Mesenchymal stem cell (in vitro differentiated cells and primary cell): Measurements from ENCODE around the gene PANX1.

Experiments used
- DNase-seq: peaks from one replicate; pipeline ENCODE4 v3.0.0-alpha.2; 2013
- H2AFZ ChIP-seq: one replicate; pipeline ENCODE4 v1.6.1; 2013; ENCODE audit warnings: low read depth, mild to moderate bottlenecking, control low read depth, inconsistent platforms, low read length, moderate library complexity
- H2AK5ac ChIP-seq: 2 replicates; pipeline ENCODE4 v1.6.1; 2013; ENCODE audit warnings: low read length, moderate library complexity, mild to moderate bottlenecking, inconsistent platforms; ENCODE audit not compliant: severe bottlenecking
- H2BK120ac ChIP-seq: one replicate; pipeline ENCODE4 v1.6.1; 2013; ENCODE audit warnings: low read depth, mild to moderate bottlenecking, inconsistent platforms, low read length, moderate library complexity
- H2BK12ac ChIP-seq, 2 experiments: one replicate each; pipeline ENCODE4 v1.6.1; 2013; ENCODE audit warnings: inconsistent platforms in 2 of 2, low read length in 2 of 2, mild to moderate bottlenecking in 2 of 2, moderate library complexity in 2 of 2, control low read depth in 1 of 2
- H2BK15ac ChIP-seq: one replicate; pipeline ENCODE4 v1.6.1; 2013; ENCODE audit warnings: mild to moderate bottlenecking, low read depth, inconsistent platforms; ENCODE audit not compliant: poor library complexity, severe bottlenecking
- H2BK5ac ChIP-seq: 2 replicates; pipeline ENCODE4 v1.6.1; 2013; ENCODE audit warnings: low read depth, mild to moderate bottlenecking, low read length, control low read depth, inconsistent platforms; ENCODE audit not compliant: poor library complexity, severe bottlenecking
- H3K14ac ChIP-seq, 2 experiments: one replicate each; pipeline ENCODE4 v1.6.1; 2013; ENCODE audit warnings: inconsistent platforms in 2 of 2, low read length in 2 of 2, control low read depth in 1 of 2, mild to moderate bottlenecking in 1 of 2, moderate library complexity in 1 of 2
- H3K18ac ChIP-seq, 2 experiments: one replicate each; pipeline ENCODE4 v1.6.1; 2013; ENCODE audit warnings: inconsistent platforms in 2 of 2, low read length in 2 of 2, control low read depth in 1 of 2, low read depth in 1 of 2, mild to moderate bottlenecking in 1 of 2
- H3K23ac ChIP-seq, 2 experiments: one replicate each; pipeline ENCODE4 v1.6.1; 2013; ENCODE audit warnings: inconsistent platforms in 2 of 2, low read length in 2 of 2, mild to moderate bottlenecking in 2 of 2, moderate library complexity in 2 of 2, control low read depth in 1 of 2
- H3K27ac ChIP-seq: 2 replicates; pipeline ENCODE4 v1.5.1; 2013; ENCODE audit warnings: mild to moderate bottlenecking, moderate library complexity, low read length, control low read depth, inconsistent platforms; ENCODE audit not compliant: poor library complexity, severe bottlenecking
- H3K27me3 ChIP-seq, 2 experiments: 2 replicates each; pipeline versions ENCODE4 v1.6.1 to v1.7.0; 2013; ENCODE audit warnings: low read length in 2 of 2, mild to moderate bottlenecking in 2 of 2, moderate library complexity in 2 of 2, control low read depth in 1 of 2, inconsistent platforms in 1 of 2; ENCODE audit not compliant: control insufficient read depth in 1 of 2, insufficient read depth in 1 of 2
- H3K36me3 ChIP-seq, 2 experiments: 2 replicates each; pipeline versions ENCODE4 v1.6.1 to v1.7.0; 2013; ENCODE audit warnings: low read length in 2 of 2, control low read depth in 1 of 2, inconsistent platforms in 1 of 2, low read depth in 1 of 2, mild to moderate bottlenecking in 1 of 2; ENCODE audit not compliant: insufficient read depth in 2 of 2, control insufficient read depth in 1 of 2
- H3K4ac ChIP-seq, 2 experiments: one replicate each; pipeline ENCODE4 v1.6.1; 2013; ENCODE audit warnings: inconsistent platforms in 2 of 2, low read length in 2 of 2, mild to moderate bottlenecking in 2 of 2, moderate library complexity in 2 of 2, control low read depth in 1 of 2, low read depth in 1 of 2
- H3K4me1 ChIP-seq: 2 replicates; pipeline ENCODE4 v1.6.1; 2013; ENCODE audit warnings: low read depth, low read length, control low read depth; ENCODE audit not compliant: control insufficient read depth, insufficient read depth
- H3K4me2 ChIP-seq: 2 replicates; pipeline ENCODE4 v1.6.1; 2013; ENCODE audit warnings: low read length, mild to moderate bottlenecking, inconsistent platforms; ENCODE audit not compliant: poor library complexity, severe bottlenecking
- H3K4me3 ChIP-seq, 2 experiments: 2 replicates each; pipeline versions ENCODE4 v1.5.1 to v1.7.0; 2013; ENCODE audit warnings: low read length in 2 of 2, mild to moderate bottlenecking in 2 of 2, control low read depth in 1 of 2, low read depth in 1 of 2; ENCODE audit not compliant: insufficient read depth in 1 of 2
- H3K79me1 ChIP-seq: replicated peaks from 2 replicates; pipeline ENCODE4 v1.6.1; 2013; ENCODE audit warnings: mild to moderate bottlenecking, control low read depth, low read length, inconsistent platforms; ENCODE audit not compliant: poor library complexity, severe bottlenecking
- H3K9ac ChIP-seq: 2 replicates; pipeline ENCODE4 v1.7.0; 2013; ENCODE audit warnings: mild to moderate bottlenecking, low read length, moderate library complexity
- H3K9me3 ChIP-seq: 2 replicates; pipeline ENCODE4 v1.7.0; 2013; ENCODE audit warnings: mild to moderate bottlenecking, low read length; ENCODE audit not compliant: control insufficient read depth
- H4K8ac ChIP-seq: one replicate; pipeline ENCODE4 v1.6.1; 2013; ENCODE audit warnings: inconsistent platforms, mild to moderate bottlenecking, low read length, moderate library complexity
- H4K91ac ChIP-seq: one replicate; pipeline ENCODE4 v1.6.1; 2013; ENCODE audit warnings: mild to moderate bottlenecking, low read length, inconsistent platforms
- WGBS: methylation state at CpG from one replicate; pipeline ENCODE4 v1.1.7; 2013; ENCODE audit warnings: mixed read lengths; 5-methylcytosine and 5-hydroxymethylcytosine counted together

Gene PANX1

GRCh38 chr11:94144664-94145063 lies 16.0 kb downstream of the PANX1 start:
- Histone ChIP-seq H3K14ac (no peak overlapping the region), H3K9me3 (no peaks in the 10 kb centered on the region), H2BK12ac (peak overlapping the region in 1 of 2 experiments; percentile 6), H2AK5ac (no peak overlapping the region), H3K27ac (no peak overlapping the region), H3K23ac (no peak overlapping the region), H3K9ac (no peak overlapping the region), H3K36me3 (peaks cover 0 to 3% of the 10 kb centered on the region in 2 experiments), H2BK15ac (no peak overlapping the region), H3K18ac (peak overlapping the region in 1 of 2 experiments; percentile 9), H3K4me1 (peaks cover 21% of the 10 kb centered on the region), H2BK5ac (no peak overlapping the region), H3K4ac (no peak overlapping the region), H4K8ac (no peak overlapping the region), H2AFZ (no peak overlapping the region), H4K91ac (no peak overlapping the region), H2BK120ac (no peak overlapping the region), H3K4me3 (no peak overlapping the region), H3K4me2 (no peak overlapping the region), H3K79me1 (peaks cover 27% of the 10 kb centered on the region), H3K27me3 (no peaks in the 10 kb centered on the region)
- WGBS: no CpG with 5 or more reads among the region's 1 CpG
- DNase-seq: no peak

GRCh38 chr11:94145431-94145830 lies 16.8 kb downstream of the PANX1 start:
- no peak overlapping the region for H3K14ac ChIP-seq
- H2AFZ ChIP-seq: no peak overlapping the region

GRCh38 chr11:94145916-94146315 lies 17.3 kb downstream of the PANX1 start:
- 89% methylated on average over 2 of the region's 4 CpGs for WGBS
- no peak overlapping the region for H2AK5ac ChIP-seq
- no peak overlapping the region for H3K4me2 ChIP-seq
- H3K36me3 ChIP-seq: peaks cover 0 to 3% of the 10 kb centered on the region in 2 experiments
- H3K9ac ChIP-seq: no peak overlapping the region
- no peak overlapping the region for H4K8ac ChIP-seq
- H3K9me3 ChIP-seq: no peaks in the 10 kb centered on the region
- no peak overlapping the region for H3K23ac ChIP-seq
- no peak overlapping the region for H3K27ac ChIP-seq
- H2BK12ac ChIP-seq: no peak overlapping the region
- no peak overlapping the region for H2BK5ac ChIP-seq
- no peak overlapping the region for H3K4ac ChIP-seq
- no peak overlapping the region for H3K18ac ChIP-seq
- H2BK15ac ChIP-seq: no peak overlapping the region
- H4K91ac ChIP-seq: no peak overlapping the region
- H3K14ac ChIP-seq: no peak overlapping the region
- no peak overlapping the region for H3K4me3 ChIP-seq
- H3K27me3 ChIP-seq: no peaks in the 10 kb centered on the region
- no peak overlapping the region for H2AFZ ChIP-seq
- H3K79me1 ChIP-seq: peaks cover 34% of the 10 kb centered on the region
- H2BK120ac ChIP-seq: no peak overlapping the region
- DNase-seq: no peak
- H3K4me1 ChIP-seq: peaks cover 28% of the 10 kb centered on the region

More at GRCh38 chr11:94145431-94145830, 16.8 kb downstream of the PANX1 start:
- Histone ChIP-seq H3K79me1 (peaks cover 31% of the 10 kb centered on the region), H3K36me3 (peaks cover 0 to 3% of the 10 kb centered on the region in 2 experiments), H3K9me3 (no peaks in the 10 kb centered on the region), H3K9ac (no peak overlapping the region), H3K18ac (no peak overlapping the region), H3K27me3 (no peaks in the 10 kb centered on the region), H3K4me3 (no peak overlapping the region), H3K4ac (no peak overlapping the region), H2AK5ac (no peak overlapping the region), H3K27ac (no peak overlapping the region), H2BK120ac (no peak overlapping the region), H2BK12ac (no peak overlapping the region), H2BK15ac (no peak overlapping the region), H4K91ac (no peak overlapping the region), H2BK5ac (no peak overlapping the region), H3K4me1 (peaks cover 25% of the 10 kb centered on the region), H3K23ac (no peak overlapping the region), H4K8ac (no peak overlapping the region), H3K4me2 (no peak overlapping the region)
- DNase-seq: no peak
- WGBS: no CpG with 5 or more reads among the region's 2 CpGs

GRCh38 chr11:94147433-94147845 lies 18.8 kb downstream of the PANX1 start:
- no peak overlapping the region for H2AK5ac ChIP-seq
- 81% methylated on average over 9 of the region's 9 CpGs for WGBS
- H2BK12ac ChIP-seq: peak overlapping the region in 1 of 2 experiments; percentile 58
- no peak overlapping the region for H3K23ac ChIP-seq
- H2BK5ac ChIP-seq: no peak overlapping the region
- no peak overlapping the region for H3K14ac ChIP-seq
- H4K8ac ChIP-seq: no peak overlapping the region
- H3K4me2 ChIP-seq: no peak overlapping the region
- no peak overlapping the region for H2BK15ac ChIP-seq
- peaks cover 31% of the 10 kb centered on the region for H3K4me1 ChIP-seq
- H4K91ac ChIP-seq: no peak overlapping the region
- H3K27ac ChIP-seq: no peak overlapping the region
- no peak overlapping the region for H3K4ac ChIP-seq
- no peak overlapping the region for H3K4me3 ChIP-seq
- H3K18ac ChIP-seq: no peak overlapping the region
- peaks cover 29% of the 10 kb centered on the region for H3K79me1 ChIP-seq
- no peak overlapping the region for H2BK120ac ChIP-seq
- H3K9me3 ChIP-seq: no peaks in the 10 kb centered on the region
- no peak overlapping the region for H3K9ac ChIP-seq
- no peak overlapping the region for H2AFZ ChIP-seq
- no peaks in the 10 kb centered on the region for H3K36me3 ChIP-seq
- H3K27me3 ChIP-seq: no peaks in the 10 kb centered on the region
- no peak for DNase-seq
